Progenitor cell of endocrine pancreas (in vitro differentiated cells): ENCODE data around the gene DLG5. TPM values are rescaled to one million over a fixed set of nuclear protein-coding genes. Genes with fewer than 3 reads are reported as not detected.

Experiments
- DNase-seq: peaks from one replicate; pipeline ENCODE4 v3.0.0; 2021; ENCODE audit warnings: low spot score; ENCODE audit not compliant: unreplicated experiment
- H3K27ac Mint-ChIP-seq: 2 replicates; pipeline ENCODE4 v1.8.0; 2021; ENCODE audit warnings: mild to moderate bottlenecking, moderate library complexity, mixed read lengths
- H3K27me3 Mint-ChIP-seq: 2 replicates; pipeline ENCODE4 v1.8.0; 2021; ENCODE audit warnings: mixed read lengths
- H3K36me3 Mint-ChIP-seq: 2 replicates; pipeline ENCODE4 v1.8.0; 2022; ENCODE audit warnings: mixed read lengths; ENCODE audit not compliant: insufficient read depth
- H3K4me1 Mint-ChIP-seq: 2 replicates; pipeline ENCODE4 v1.8.0; 2021; ENCODE audit warnings: low read depth, mixed read lengths
- H3K4me3 Mint-ChIP-seq: 2 replicates; pipeline ENCODE4 v1.8.0; 2021; ENCODE audit warnings: low read depth, mild to moderate bottlenecking, moderate library complexity, mixed read lengths
- H3K9me3 Mint-ChIP-seq: 2 replicates; pipeline ENCODE4 v1.8.0; 2021; ENCODE audit warnings: low read depth, mixed read lengths
- total RNA-seq: library from RNA; stranded (reverse); gene quantifications from 2 replicates; pipeline ENCODE4 v1.2.1, GENCODE V29; 2021
- TF ChIP-seq, protein P1 (sequence below): fragments of 200-600 bp; sonication (generic); IDR thresholded peaks from one replicate; pipeline ENCODE4 v1.5.0; 2021; ENCODE audit warnings: antibody characterized with exemption, mild to moderate bottlenecking; ENCODE audit not compliant: unreplicated experiment

DLG5 gene
- total RNA-seq, 1 donor from 2014 or later, result 149 TPM

- H3K27ac Mint-ChIP-seq, result peak overlapping the region; percentile 77
- H3K9me3 Mint-ChIP-seq, result no peaks in the 10 kb centered on the region
- H3K27me3 Mint-ChIP-seq, result no peaks in the 10 kb centered on the region
- no peaks in the 10 kb centered on the region for H3K36me3 Mint-ChIP-seq
- peaks cover 44% of the 10 kb centered on the region for H3K4me1 Mint-ChIP-seq
- H3K4me3 Mint-ChIP-seq, result peak overlapping the region; percentile 76
- peak; percentile 36 for DNase-seq
- TF ChIP-seq, protein P1, sequence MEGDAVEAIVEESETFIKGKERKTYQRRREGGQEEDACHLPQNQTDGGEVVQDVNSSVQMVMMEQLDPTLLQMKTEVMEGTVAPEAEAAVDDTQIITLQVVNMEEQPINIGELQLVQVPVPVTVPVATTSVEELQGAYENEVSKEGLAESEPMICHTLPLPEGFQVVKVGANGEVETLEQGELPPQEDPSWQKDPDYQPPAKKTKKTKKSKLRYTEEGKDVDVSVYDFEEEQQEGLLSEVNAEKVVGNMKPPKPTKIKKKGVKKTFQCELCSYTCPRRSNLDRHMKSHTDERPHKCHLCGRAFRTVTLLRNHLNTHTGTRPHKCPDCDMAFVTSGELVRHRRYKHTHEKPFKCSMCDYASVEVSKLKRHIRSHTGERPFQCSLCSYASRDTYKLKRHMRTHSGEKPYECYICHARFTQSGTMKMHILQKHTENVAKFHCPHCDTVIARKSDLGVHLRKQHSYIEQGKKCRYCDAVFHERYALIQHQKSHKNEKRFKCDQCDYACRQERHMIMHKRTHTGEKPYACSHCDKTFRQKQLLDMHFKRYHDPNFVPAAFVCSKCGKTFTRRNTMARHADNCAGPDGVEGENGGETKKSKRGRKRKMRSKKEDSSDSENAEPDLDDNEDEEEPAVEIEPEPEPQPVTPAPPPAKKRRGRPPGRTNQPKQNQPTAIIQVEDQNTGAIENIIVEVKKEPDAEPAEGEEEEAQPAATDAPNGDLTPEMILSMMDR, result peak; percentile 14
Observed at GRCh38 chr10:77925795-77926565, 575 bp downstream of the DLG5 start.

GRCh38 chr10:77925410-77925794 is 1.2 kb downstream of the DLG5 start:
- peaks cover 50% of the 10 kb centered on the region for H3K4me1 Mint-ChIP-seq
- no peak for DNase-seq
- peak overlapping the region; percentile 77 for H3K27ac Mint-ChIP-seq
- H3K9me3 Mint-ChIP-seq, result no peaks in the 10 kb centered on the region
- no peaks in the 10 kb centered on the region for H3K36me3 Mint-ChIP-seq
- no peaks in the 10 kb centered on the region for H3K27me3 Mint-ChIP-seq
- peak overlapping the region; percentile 76 for H3K4me3 Mint-ChIP-seq
- TF ChIP-seq, protein P1, result no peak

GRCh38 chr10:77922566-77923179 is 3.9 kb downstream of the DLG5 start:
- no peak for DNase-seq
- Mint-ChIP-seq H3K36me3 (no peaks in the 10 kb centered on the region), H3K27ac (peak overlapping the region; percentile 90), H3K27me3 (no peaks in the 10 kb centered on the region), H3K4me3 (no peak overlapping the region), H3K4me1 (peaks cover 63% of the 10 kb centered on the region), H3K9me3 (no peaks in the 10 kb centered on the region)
- TF ChIP-seq, protein P1, result no peak

- H3K4me3 Mint-ChIP-seq, result no peak overlapping the region
- no peak for DNase-seq
- H3K36me3 Mint-ChIP-seq, result peaks cover 5% of the 10 kb centered on the region
- H3K9me3 Mint-ChIP-seq, result no peaks in the 10 kb centered on the region
- H3K4me1 Mint-ChIP-seq, result peaks cover 61% of the 10 kb centered on the region
- peak overlapping the region; percentile 94 for H3K27ac Mint-ChIP-seq
- no peaks in the 10 kb centered on the region for H3K27me3 Mint-ChIP-seq
- TF ChIP-seq, protein P1, result no peak
Observed at GRCh38 chr10:77922055-77922454, 4.5 kb downstream of the DLG5 start.

- Mint-ChIP-seq H3K36me3 (peaks cover 5% of the 10 kb centered on the region), H3K4me1 (peaks cover 61% of the 10 kb centered on the region), H3K9me3 (no peaks in the 10 kb centered on the region), H3K27ac (peak overlapping the region; percentile 94), H3K4me3 (no peak overlapping the region), H3K27me3 (no peaks in the 10 kb centered on the region)
- TF ChIP-seq, protein P1, result no peak
- DNase-seq, result no peak
Observed at GRCh38 chr10:77921395-77921794, 5.2 kb downstream of the DLG5 start.
